ENCODE data around the gene AHI1. TPM values are rescaled to one million over a fixed set of nuclear protein-coding genes. Genes with fewer than 3 reads are reported as not detected.
A peak's percentile ranks its signal among the peaks of the same experiment; 100 is the strongest.
"Not testable (repeated sequence)": the region's sequence is repeated elsewhere in the genome, so short reads cannot be mapped to it uniquely, and the experiment has no call there.

The AHI1 gene
- total RNA-seq, 1 experiment from 2014 or later: 8.9 TPM

DNA sequence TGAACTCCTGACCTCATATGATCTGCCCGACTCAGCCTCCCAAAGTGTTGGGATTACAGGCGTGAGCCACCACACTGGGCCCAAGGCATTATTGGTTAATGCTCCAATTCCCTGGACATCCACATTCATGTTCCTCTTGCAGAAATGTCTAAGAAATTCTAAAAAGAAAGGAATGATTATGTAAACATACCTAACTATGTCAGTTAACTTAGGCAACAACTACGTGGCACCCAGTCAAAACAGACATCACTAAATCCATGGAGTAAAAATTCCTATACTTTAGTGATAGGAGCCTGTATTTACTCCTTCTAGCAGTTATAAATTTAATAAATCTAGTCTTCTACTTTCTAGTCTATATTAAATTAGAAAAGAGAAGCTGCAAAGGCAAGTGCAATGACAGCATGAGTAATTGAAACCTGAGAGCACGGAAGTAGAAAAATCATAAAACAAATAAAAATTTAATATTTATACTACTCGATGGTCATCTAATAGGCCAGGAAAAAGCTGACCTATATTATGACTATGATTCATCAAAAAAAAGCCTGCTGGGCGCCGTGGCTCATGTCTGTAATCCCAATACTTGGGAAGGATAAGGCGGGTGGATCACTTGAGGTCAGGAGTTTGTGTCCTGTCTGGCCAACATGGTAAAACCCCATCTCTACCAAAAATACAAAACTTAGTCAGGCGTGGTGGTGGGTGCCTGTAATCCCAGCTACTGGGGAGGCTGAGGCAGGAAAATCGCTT is 4.2 kb downstream of the AHI1 start:
- ChIA-PET CTCF (no interaction called here), POLR2A (ENCODE audit: unreplicated experiment) (no interaction called here)
- ATAC-seq: peak; percentile 52
- peak overlapping the region; percentile 73 for H3K4me2 ChIP-seq (ENCODE audit: low read length)
- BruUV-seq (replicated peaks): no TSS peak
- H3K4me1 ChIP-seq (ENCODE audit: insufficient read depth, low read length): peaks cover 29% of the 10 kb centered on the region
- no peak for TF ChIP-seq EZH2 (IDR thresholded peaks at IDR 0.05; ENCODE audit: low read length, unreplicated experiment)
- TF ChIP-seq, protein P1, sequence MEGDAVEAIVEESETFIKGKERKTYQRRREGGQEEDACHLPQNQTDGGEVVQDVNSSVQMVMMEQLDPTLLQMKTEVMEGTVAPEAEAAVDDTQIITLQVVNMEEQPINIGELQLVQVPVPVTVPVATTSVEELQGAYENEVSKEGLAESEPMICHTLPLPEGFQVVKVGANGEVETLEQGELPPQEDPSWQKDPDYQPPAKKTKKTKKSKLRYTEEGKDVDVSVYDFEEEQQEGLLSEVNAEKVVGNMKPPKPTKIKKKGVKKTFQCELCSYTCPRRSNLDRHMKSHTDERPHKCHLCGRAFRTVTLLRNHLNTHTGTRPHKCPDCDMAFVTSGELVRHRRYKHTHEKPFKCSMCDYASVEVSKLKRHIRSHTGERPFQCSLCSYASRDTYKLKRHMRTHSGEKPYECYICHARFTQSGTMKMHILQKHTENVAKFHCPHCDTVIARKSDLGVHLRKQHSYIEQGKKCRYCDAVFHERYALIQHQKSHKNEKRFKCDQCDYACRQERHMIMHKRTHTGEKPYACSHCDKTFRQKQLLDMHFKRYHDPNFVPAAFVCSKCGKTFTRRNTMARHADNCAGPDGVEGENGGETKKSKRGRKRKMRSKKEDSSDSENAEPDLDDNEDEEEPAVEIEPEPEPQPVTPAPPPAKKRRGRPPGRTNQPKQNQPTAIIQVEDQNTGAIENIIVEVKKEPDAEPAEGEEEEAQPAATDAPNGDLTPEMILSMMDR (conservative IDR thresholded peaks at IDR 0.05; ENCODE audit: low read depth, low read length): no peak
- no peak for TF ChIP-seq EZH2phosphoT487 (IDR thresholded peaks at IDR 0.05; ENCODE audit: borderline replicate concordance, low read length)
- peak; percentile 69 for DNase-seq
- H3K9ac ChIP-seq (ENCODE audit: low read length): no peak overlapping the region
- H3K36me3 ChIP-seq (ENCODE audit: low read depth, low read length): peaks cover 14% of the 10 kb centered on the region
- intact Hi-C loops (cut with micrococcal nuclease): no loop called here
- H3K27ac ChIP-seq (ENCODE audit: low read length): peak overlapping the region; percentile 56
- no peaks in the 10 kb centered on the region for H3F3A ChIP-seq (ENCODE audit: low read length, unreplicated experiment)
- H3K79me2 ChIP-seq (ENCODE audit: low read length): peaks cover 38% of the 10 kb centered on the region
- no peaks in the 10 kb centered on the region for H3K9me2 ChIP-seq (replicated peaks; ENCODE audit: low read length)
- H3K4me3 ChIP-seq (ENCODE audit: low read length): no peak overlapping the region
- H2AFZ ChIP-seq (ENCODE audit: low read length): no peak overlapping the region
- H3K27me3 ChIP-seq (ENCODE audit: low read length): no peaks in the 10 kb centered on the region
- H3K9me3 ChIP-seq (ENCODE audit: low read length): no peaks in the 10 kb centered on the region
- H4K20me1 ChIP-seq (ENCODE audit: low read length): no peaks in the 10 kb centered on the region

DNA sequence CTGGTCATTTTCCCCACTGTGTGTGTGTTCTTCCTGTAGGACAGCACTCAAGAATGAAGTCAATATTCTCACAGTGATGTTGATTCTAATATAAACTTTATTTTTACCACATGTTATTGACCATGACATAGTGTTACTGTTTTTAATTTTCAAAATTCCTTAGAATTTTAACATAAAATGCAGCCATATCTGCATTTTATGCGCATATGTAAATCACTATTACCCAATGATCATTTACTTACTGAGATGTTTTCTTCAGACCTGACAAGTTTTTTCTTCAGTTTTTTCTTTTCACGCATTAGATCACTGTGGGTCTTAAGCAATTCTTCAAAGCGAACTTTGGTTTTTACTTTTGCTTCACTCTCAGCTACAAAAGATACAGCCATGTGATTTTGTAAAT is 7.2 kb downstream of the AHI1 start:
- no TSS peak for BruUV-seq (replicated peaks)
- Histone ChIP-seq H3K9ac (ENCODE audit: low read length) (no peak overlapping the region), H3K9me3 (ENCODE audit: low read length) (no peaks in the 10 kb centered on the region), H3K27ac (ENCODE audit: low read length) (no peak overlapping the region), H3K79me2 (ENCODE audit: low read length) (peaks cover 20% of the 10 kb centered on the region), H3K27me3 (ENCODE audit: low read length) (no peaks in the 10 kb centered on the region), H4K20me1 (ENCODE audit: low read length) (no peaks in the 10 kb centered on the region), H3F3A (ENCODE audit: low read length, unreplicated experiment) (no peaks in the 10 kb centered on the region), H3K4me1 (ENCODE audit: insufficient read depth, low read length) (peaks cover 33% of the 10 kb centered on the region), H2AFZ (ENCODE audit: low read length) (no peak overlapping the region), H3K9me2 (replicated peaks; ENCODE audit: low read length) (no peaks in the 10 kb centered on the region), H3K4me3 (ENCODE audit: low read length) (no peak overlapping the region), H3K4me2 (ENCODE audit: low read length) (no peak overlapping the region), H3K36me3 (ENCODE audit: low read depth, low read length) (peaks cover 21% of the 10 kb centered on the region)
- ATAC-seq (no peak), DNase-seq (no peak)
- CTCF ChIA-PET: no interaction called here
- POLR2A ChIA-PET (ENCODE audit: unreplicated experiment): no interaction called here
- intact Hi-C loops (cut with micrococcal nuclease): no loop called here
- TF ChIP-seq, protein P1 (conservative IDR thresholded peaks at IDR 0.05; ENCODE audit: low read depth, low read length): no peak
- TF ChIP-seq EZH2phosphoT487 (IDR thresholded peaks at IDR 0.05; ENCODE audit: borderline replicate concordance, low read length) (no peak), EZH2 (IDR thresholded peaks at IDR 0.05; ENCODE audit: low read length, unreplicated experiment) (no peak)

DNA sequence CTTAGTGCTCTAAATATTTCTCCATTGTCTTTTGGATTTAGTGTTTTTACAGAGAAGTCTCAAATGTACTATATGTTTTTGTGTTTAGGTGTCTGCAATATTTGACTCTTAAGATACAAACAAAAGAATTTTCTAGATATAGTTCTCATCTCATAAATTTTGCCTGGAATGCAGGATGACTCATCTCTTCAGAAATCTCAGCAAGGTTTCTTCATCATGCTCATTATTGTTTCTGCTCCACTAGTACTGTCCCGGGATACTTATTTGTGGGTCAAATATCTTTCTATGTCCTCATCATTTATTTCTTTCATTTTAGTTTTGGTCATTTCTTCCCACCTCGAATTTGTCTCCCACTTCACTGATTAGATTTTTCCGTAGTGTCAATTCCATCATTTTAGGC is 9.5 kb downstream of the AHI1 start:
- peak; percentile 64 for ATAC-seq
- Histone ChIP-seq H3K9ac (ENCODE audit: low read length) (no peak overlapping the region), H3K27me3 (ENCODE audit: low read length) (no peaks in the 10 kb centered on the region), H3K4me3 (ENCODE audit: low read length) (no peak overlapping the region), H3K9me2 (replicated peaks; ENCODE audit: low read length) (no peaks in the 10 kb centered on the region), H4K20me1 (ENCODE audit: low read length) (no peaks in the 10 kb centered on the region), H3K36me3 (ENCODE audit: low read depth, low read length) (peaks cover 35% of the 10 kb centered on the region), H3K9me3 (ENCODE audit: low read length) (no peaks in the 10 kb centered on the region), H3K4me1 (ENCODE audit: insufficient read depth, low read length) (peaks cover 19% of the 10 kb centered on the region), H3K4me2 (ENCODE audit: low read length) (peak overlapping the region; percentile 42), H3K27ac (ENCODE audit: low read length) (no peak overlapping the region), H2AFZ (ENCODE audit: low read length) (no peak overlapping the region), H3F3A (ENCODE audit: low read length, unreplicated experiment) (no peaks in the 10 kb centered on the region), H3K79me2 (ENCODE audit: low read length) (peaks cover 5% of the 10 kb centered on the region)
- DNase-seq: peak; percentile 56
- intact Hi-C loops (cut with micrococcal nuclease): no loop called here
- BruUV-seq (replicated peaks): no TSS peak
- ChIA-PET POLR2A (ENCODE audit: unreplicated experiment) (no interaction called here), CTCF (no interaction called here)
- TF ChIP-seq, protein P1 (conservative IDR thresholded peaks at IDR 0.05; ENCODE audit: low read depth, low read length): no peak
- TF ChIP-seq EZH2phosphoT487 (IDR thresholded peaks at IDR 0.05; ENCODE audit: borderline replicate concordance, low read length) (no peak), EZH2 (IDR thresholded peaks at IDR 0.05; ENCODE audit: low read length, unreplicated experiment) (no peak)

DNA sequence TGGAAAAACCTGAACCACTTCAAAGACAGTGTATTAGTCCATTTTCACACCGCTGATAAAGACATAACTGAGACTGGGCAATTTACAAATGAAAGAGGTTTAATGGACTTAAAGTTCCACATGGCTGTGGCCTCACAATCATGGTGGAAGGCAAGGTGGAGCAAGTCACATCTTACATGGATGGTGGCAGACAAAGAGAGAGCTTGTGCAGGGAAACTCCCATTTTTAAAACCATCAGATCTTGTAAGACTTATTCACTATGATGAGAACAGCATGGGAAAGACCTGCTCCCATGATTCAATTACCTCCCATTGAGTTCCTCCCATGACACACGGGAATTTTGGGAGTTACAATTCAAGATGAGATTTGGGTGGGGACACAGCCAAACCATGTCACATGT is 13.6 kb downstream of the AHI1 start:
- H3K4me2 ChIP-seq (ENCODE audit: low read length); DNase-seq; H3K27ac ChIP-seq (ENCODE audit: low read length); POLR2A ChIA-PET (ENCODE audit: unreplicated experiment); H3K9me2 ChIP-seq (replicated peaks; ENCODE audit: low read length); H3F3A ChIP-seq (ENCODE audit: low read length, unreplicated experiment); H3K27me3 ChIP-seq (ENCODE audit: low read length); H2AFZ ChIP-seq (ENCODE audit: low read length); H3K79me2 ChIP-seq (ENCODE audit: low read length); H3K9me3 ChIP-seq (ENCODE audit: low read length); H3K9ac ChIP-seq (ENCODE audit: low read length); ATAC-seq; intact Hi-C loops (cut with micrococcal nuclease); H3K4me3 ChIP-seq (ENCODE audit: low read length); H4K20me1 ChIP-seq (ENCODE audit: low read length); BruUV-seq (replicated peaks); CTCF ChIA-PET: not testable (repeated sequence)
- Histone ChIP-seq H3K36me3 (ENCODE audit: low read depth, low read length) (peaks cover 64% of the 10 kb centered on the region), H3K4me1 (ENCODE audit: insufficient read depth, low read length) (peaks cover 13% of the 10 kb centered on the region)

Measured in PC-3 (cell line).